GM06990 (cell line): ENCODE results near the gene CKAP2L.

Source experiments
- DNase-seq: peaks from one replicate; pipeline ENCODE4 v3.0.0-alpha.2; 2011; ENCODE audit not compliant: insufficient read length; ENCODE audit errors: extremely low read depth
- H3K27me3 ChIP-seq: replicated peaks from 2 replicates; pipeline ENCODE4 v1.6.0; 2011; ENCODE audit warnings: low read length; ENCODE audit not compliant: control insufficient read depth, insufficient read depth
- H3K36me3 ChIP-seq: 2 replicates; pipeline ENCODE4 v1.5.1; 2011; ENCODE audit warnings: low read length; ENCODE audit not compliant: control insufficient read depth, insufficient read depth
- H3K4me3 ChIP-seq: replicated peaks from 2 replicates; pipeline ENCODE4 v1.5.1; 2011; ENCODE audit warnings: low read depth, mild to moderate bottlenecking, control low read depth, low read length
- CTCF ChIP-seq: IDR thresholded peaks from 2 replicates; pipeline ENCODE4 v1.5.1; 2011; ENCODE audit warnings: low read length, control low read depth, mild to moderate bottlenecking, inconsistent platforms; ENCODE audit not compliant: insufficient read depth, poor library complexity, severe bottlenecking

CKAP2L gene

GRCh38 chr2:112755444-112755843 is 9.0 kb downstream of the CKAP2L start:
- TF ChIP-seq CTCF, result no peak
- H3K36me3 ChIP-seq, result peaks cover 6% of the 10 kb centered on the region
- no peaks in the 10 kb centered on the region for H3K27me3 ChIP-seq
- DNase-seq, result no peak
- H3K4me3 ChIP-seq, result no peak overlapping the region

GRCh38 chr2:112754564-112754963 is 9.8 kb downstream of the CKAP2L start:
- no peak for DNase-seq
- Histone ChIP-seq H3K36me3 (peaks cover 9% of the 10 kb centered on the region), H3K27me3 (no peaks in the 10 kb centered on the region), H3K4me3 (no peak overlapping the region)
- TF ChIP-seq CTCF, result no peak

- Histone ChIP-seq H3K36me3 (peaks cover 9% of the 10 kb centered on the region), H3K4me3 (no peak overlapping the region), H3K27me3 (no peaks in the 10 kb centered on the region)
- no peak for TF ChIP-seq CTCF
- no peak for DNase-seq
These were observed 11.7 kb downstream of the CKAP2L start for GRCh38 chr2:112752667-112753066.

GRCh38 chr2:112751451-112752197 is 12.8 kb downstream of the CKAP2L start:
- Histone ChIP-seq H3K27me3 (no peaks in the 10 kb centered on the region), H3K36me3 (peaks cover 12% of the 10 kb centered on the region), H3K4me3 (no peak overlapping the region)
- no peak for DNase-seq
- no peak for TF ChIP-seq CTCF

- Histone ChIP-seq H3K36me3 (peaks cover 9% of the 10 kb centered on the region), H3K4me3 (no peak overlapping the region), H3K27me3 (no peaks in the 10 kb centered on the region)
- DNase-seq, result no peak
- no peak for TF ChIP-seq CTCF
These were observed 13.9 kb downstream of the CKAP2L start for GRCh38 chr2:112750560-112750843.
